Measurements from ENCODE around the gene TSNAXIP1.

TSNAXIP1 gene

GRCh38 chr16:67786491-67786890 lies 20.2 kb upstream of the TSNAXIP1 start:
- no peak overlapping the region for H3K4me3 ChIP-seq (ENCODE audit: low read depth, low read length)
- TF ChIP-seq, protein P1, sequence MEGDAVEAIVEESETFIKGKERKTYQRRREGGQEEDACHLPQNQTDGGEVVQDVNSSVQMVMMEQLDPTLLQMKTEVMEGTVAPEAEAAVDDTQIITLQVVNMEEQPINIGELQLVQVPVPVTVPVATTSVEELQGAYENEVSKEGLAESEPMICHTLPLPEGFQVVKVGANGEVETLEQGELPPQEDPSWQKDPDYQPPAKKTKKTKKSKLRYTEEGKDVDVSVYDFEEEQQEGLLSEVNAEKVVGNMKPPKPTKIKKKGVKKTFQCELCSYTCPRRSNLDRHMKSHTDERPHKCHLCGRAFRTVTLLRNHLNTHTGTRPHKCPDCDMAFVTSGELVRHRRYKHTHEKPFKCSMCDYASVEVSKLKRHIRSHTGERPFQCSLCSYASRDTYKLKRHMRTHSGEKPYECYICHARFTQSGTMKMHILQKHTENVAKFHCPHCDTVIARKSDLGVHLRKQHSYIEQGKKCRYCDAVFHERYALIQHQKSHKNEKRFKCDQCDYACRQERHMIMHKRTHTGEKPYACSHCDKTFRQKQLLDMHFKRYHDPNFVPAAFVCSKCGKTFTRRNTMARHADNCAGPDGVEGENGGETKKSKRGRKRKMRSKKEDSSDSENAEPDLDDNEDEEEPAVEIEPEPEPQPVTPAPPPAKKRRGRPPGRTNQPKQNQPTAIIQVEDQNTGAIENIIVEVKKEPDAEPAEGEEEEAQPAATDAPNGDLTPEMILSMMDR (IDR thresholded peaks at IDR 0.05; ENCODE audit: low read depth, low read length), result no peak

GRCh38 chr16:67790071-67790470 lies 16.6 kb upstream of the TSNAXIP1 start:
- no peak overlapping the region for H3K4me3 ChIP-seq (ENCODE audit: low read depth, low read length)
- TF ChIP-seq, protein P1 (IDR thresholded peaks at IDR 0.05; ENCODE audit: low read depth, low read length), result no peak

DNA sequence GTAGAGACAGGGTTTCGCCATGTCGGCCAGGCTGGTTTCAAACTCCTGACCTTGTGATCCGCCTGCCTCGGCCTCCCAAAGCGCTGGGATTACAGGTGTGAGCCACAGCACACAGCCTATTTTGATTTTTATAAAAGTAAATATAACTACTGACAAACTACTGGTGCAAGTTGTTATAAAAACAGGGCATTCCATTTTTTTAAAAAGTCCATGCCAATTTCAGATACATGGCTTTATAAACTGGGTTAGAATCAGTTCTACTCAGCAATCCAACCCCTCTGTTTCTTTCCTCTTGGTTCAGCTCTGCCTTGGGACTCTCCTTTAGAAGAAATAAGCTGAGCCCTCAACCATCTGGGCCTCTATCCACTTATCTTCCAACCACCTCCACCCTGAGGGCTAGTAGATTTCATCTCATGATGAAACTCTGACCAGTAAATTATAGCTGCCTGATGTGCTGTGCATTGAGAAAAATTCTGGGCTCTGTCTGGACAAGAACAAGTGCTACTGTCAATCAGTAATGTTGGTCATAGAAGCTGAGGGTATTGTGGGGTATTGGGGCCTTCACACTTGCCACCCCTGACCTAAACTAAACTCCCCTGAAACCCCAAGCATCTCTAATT lies 10.5 kb upstream of the TSNAXIP1 start:
- TF ChIP-seq, protein P1 (IDR thresholded peaks at IDR 0.05; ENCODE audit: low read depth, low read length), result no peak

GRCh38 chr16:67800338-67800926 lies 6.3 kb upstream of the TSNAXIP1 start:
- TF ChIP-seq, protein P1 (IDR thresholded peaks at IDR 0.05; ENCODE audit: low read depth, low read length), result no peak
- no peak overlapping the region for H3K4me3 ChIP-seq (ENCODE audit: low read depth, low read length)

More for the DNA sequence above, 10.5 kb upstream of the TSNAXIP1 start:
- H3K4me3 ChIP-seq (ENCODE audit: low read depth, low read length), result no peak overlapping the region

DNA sequence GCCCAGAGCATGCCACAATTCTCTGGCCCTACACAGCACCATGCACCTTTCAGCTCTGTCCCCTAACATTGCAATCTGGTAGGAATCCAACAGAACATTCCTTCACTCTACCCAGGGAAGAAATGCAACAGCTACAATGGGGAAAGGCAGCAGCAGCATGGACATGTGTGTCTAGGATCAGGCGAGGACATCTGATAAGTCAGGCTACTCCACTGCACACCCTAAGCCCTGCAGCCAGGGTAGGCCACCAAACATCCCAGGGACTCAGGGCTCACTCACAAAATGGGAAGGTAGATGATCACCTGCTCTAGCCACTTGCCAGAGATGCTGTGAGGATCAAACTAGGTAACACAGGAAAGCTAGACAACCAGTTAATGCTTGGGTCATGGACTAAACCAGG lies 5.4 kb upstream of the TSNAXIP1 start:
- TF ChIP-seq, protein P1 (IDR thresholded peaks at IDR 0.05; ENCODE audit: low read depth, low read length), result no peak
- H3K4me3 ChIP-seq (ENCODE audit: low read depth, low read length), result no peak overlapping the region

DNA sequence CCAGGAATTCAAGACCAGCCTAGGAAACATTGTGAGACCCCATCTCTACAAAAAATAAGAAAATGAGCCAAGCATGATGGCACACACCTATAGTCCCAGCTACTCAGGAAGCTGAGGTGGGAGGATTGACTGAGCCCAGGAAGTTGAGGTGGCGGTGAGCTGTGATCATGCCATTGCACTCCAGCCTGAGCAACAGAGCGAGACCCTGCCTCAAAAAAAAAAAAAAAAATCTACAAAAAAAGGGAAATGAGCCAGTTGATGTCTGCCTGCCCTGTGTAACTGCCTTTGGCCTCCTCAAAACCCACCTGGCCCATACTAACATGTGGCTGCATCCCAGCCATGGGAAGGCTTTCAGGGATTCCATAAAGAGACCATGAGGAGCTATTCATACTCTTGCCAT lies 4.8 kb upstream of the TSNAXIP1 start:
- H3K4me3 ChIP-seq (ENCODE audit: low read depth, low read length), result no peak overlapping the region

GRCh38 chr16:67803894-67804293 lies 2.8 kb upstream of the TSNAXIP1 start:
- TF ChIP-seq, protein P1 (IDR thresholded peaks at IDR 0.05; ENCODE audit: low read depth, low read length), result no peak
- H3K4me3 ChIP-seq (ENCODE audit: low read depth, low read length), result no peak overlapping the region

More for the DNA sequence above, 4.8 kb upstream of the TSNAXIP1 start:
- TF ChIP-seq, protein P1 (IDR thresholded peaks at IDR 0.05; ENCODE audit: low read depth, low read length), result no peak
